ENCODE data around the gene ATP6V1F.

The ATP6V1F gene

DNA sequence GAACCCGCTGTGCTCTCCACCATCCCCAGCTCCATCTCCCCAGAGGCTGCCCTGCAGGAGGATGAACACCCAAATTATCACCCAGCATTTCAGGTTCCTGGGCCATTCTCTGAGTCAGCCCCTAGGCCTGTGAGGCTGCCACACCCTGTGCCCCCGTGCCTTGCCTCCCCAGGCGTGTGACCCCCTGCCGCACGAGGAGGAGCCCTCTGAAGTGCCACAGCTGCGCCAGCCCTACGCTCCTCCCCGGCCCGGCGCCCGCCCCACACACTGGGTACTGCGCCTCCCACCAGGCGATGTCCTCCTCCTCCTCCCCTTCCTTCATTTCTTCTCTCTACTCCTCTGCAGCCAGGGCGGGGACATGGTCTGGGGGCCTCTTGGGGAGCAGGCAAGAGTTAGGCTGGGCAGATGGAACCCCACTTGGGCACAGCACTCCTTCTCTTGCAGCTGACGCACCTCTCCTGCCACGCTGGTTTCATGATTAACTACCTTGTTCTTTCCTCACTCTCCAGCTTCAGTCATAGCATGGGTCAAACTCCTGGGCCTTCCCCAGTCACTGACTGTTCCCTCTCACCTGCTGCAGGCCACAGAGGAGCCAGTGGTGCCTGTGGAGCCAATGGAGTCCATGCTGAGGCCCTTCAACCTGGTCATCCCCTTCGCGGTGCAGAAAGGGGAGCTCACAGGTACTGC lies 12.7 kb upstream of the ATP6V1F start:
- DNase-seq: no peak

DNA sequence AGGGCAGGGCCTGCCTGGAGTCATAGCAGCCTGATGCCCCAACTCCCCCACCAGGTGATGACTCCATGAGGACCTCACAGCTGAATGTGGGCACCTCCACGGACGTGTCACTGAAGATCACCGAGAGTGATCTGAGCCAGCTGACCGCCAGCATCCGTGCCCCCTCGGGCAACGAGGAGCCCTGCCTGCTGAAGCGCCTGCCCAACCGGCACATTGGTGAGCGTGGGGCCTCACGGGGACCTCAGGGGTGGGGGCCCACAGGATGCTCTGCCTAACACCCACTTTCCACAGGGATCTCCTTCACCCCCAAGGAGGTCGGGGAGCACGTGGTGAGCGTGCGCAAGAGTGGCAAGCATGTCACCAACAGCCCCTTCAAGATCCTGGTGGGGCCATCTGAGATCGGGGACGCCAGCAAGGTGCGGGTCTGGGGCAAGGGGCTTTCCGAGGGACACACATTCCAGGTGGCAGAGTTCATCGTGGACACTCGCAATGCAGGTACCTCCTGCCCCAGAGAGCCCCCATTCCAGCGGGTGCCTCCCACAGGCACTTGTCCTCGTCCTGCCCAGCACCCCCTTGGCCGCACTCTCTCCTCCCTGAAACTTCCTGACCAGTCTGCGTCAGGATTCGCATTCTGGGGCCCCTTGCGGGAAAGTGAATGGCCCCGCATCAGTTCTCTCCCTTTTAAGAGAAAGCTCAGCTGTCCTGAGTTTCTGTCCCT lies 10.0 kb upstream of the ATP6V1F start:
- no peak for DNase-seq

DNA sequence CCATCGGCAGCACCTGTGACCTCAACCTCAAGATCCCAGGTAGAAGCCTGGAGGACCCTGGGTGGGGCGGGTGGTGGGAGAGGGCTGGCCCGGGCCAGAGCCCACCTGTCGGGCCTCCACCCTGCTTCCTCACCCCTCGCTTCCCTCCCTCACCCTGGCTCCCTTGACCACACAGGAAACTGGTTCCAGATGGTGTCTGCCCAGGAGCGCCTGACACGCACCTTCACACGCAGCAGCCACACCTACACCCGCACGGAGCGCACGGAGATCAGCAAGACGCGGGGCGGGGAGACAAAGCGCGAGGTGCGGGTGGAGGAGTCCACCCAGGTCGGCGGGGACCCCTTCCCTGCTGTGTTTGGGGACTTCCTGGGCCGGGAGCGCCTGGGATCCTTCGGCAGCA lies 8.9 kb upstream of the ATP6V1F start:
- no peak for DNase-seq

DNA sequence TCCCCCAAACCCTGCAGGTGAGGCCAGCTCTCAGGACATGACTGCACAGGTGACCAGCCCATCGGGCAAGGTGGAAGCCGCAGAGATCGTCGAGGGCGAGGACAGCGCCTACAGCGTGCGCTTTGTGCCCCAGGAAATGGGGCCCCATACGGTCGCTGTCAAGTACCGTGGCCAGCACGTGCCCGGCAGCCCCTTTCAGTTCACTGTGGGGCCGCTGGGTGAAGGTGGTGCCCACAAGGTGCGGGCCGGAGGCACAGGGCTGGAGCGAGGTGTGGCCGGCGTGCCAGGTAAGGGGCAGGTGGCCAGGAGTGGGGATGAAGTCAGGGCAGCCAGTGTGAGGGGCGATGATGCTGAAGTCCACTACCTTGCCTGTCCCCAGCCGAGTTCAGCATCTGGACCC lies 8.3 kb upstream of the ATP6V1F start:
- DNase-seq: no peak

DNA sequence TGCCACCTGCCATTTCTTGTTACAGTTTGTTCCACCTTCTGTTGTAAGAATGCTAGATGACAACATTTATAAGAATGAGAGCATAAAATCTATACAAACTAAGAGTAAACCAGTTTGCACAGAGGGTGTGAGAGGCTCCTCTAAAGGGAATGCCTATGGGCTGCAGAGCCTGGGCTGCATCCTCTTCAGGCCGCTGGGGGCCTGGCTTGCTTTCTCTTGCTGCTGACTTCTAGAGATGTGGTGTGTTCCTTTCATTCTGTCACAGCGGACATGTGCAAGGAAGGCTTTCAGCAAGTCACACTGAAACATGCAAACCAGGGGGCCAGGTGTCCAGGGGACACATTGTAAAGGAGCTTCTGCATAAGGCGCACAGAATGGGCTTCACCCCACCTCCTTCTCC lies 7.1 kb upstream of the ATP6V1F start:
- no peak for DNase-seq

DNA sequence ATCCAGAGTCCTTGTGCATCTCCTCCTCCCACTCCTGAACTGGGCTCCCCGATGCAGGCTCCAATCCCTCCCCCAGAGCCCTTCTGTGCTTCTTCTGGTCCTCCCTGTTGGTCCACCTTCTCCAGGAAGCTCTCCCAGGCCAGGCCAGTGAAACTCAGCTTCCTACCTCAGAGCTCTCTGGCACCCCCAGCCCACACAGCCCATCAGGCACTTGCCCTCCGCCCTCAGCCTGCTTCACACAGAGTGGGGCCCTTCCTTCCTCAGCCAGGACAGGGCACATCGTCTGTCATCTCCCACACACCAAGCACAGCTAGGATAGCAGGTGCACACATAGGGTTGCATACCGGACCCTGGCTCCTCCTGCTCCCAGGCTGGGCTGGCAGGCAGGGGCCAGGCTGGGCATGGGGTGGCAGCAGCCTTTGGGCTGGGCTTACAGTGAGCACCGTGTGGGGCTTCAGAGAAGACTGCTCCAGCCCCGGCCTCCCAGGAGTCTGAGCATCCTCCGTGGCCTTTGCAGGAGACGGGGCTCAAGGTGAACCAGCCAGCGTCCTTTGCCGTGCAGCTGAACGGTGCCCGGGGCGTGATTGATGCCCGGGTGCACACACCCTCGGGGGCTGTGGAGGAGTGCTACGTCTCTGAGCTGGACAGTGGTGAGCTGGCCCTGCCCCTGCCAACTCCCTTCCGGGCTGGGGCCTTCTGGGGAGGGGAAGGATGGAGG lies 6.5 kb upstream of the ATP6V1F start:
- no peak for DNase-seq

DNA sequence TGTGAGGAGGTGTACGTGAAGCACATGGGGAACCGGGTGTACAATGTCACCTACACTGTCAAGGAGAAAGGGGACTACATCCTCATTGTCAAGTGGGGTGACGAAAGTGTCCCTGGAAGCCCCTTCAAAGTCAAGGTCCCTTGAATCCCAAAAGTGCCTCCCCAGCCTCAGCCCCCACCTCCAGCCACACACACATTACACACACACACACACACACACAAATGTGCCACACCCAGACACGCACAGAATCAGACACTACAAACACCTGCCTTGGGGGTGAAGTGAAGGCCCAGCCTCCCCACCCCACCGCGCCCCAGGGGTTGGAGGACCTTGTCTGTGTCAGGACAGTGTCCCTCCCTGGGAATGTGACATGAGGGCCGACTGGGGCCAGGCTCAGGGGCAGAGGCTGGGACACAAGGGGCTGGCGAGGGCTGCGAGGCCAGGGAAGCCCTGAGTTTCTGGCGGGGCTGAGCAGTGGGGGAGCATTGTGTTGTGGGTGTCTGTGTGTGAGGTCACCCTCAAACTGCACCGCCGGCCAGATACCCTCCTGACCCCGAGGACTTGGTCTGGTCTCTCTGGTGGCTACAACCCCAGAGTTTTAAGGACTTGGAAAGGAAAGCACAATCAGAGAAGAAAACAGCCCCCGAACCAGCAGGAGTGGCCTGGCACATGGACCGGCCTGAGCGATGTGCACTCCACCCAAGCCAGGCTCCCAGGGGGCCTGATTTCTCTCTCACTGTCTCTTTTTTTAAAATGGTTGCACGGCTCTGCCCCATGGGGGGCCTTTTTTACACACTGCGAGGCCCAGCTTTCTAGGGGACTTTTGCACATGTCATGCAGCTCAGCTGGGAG lies 4.0 kb upstream of the ATP6V1F start:
- DNase-seq: no peak

DNA sequence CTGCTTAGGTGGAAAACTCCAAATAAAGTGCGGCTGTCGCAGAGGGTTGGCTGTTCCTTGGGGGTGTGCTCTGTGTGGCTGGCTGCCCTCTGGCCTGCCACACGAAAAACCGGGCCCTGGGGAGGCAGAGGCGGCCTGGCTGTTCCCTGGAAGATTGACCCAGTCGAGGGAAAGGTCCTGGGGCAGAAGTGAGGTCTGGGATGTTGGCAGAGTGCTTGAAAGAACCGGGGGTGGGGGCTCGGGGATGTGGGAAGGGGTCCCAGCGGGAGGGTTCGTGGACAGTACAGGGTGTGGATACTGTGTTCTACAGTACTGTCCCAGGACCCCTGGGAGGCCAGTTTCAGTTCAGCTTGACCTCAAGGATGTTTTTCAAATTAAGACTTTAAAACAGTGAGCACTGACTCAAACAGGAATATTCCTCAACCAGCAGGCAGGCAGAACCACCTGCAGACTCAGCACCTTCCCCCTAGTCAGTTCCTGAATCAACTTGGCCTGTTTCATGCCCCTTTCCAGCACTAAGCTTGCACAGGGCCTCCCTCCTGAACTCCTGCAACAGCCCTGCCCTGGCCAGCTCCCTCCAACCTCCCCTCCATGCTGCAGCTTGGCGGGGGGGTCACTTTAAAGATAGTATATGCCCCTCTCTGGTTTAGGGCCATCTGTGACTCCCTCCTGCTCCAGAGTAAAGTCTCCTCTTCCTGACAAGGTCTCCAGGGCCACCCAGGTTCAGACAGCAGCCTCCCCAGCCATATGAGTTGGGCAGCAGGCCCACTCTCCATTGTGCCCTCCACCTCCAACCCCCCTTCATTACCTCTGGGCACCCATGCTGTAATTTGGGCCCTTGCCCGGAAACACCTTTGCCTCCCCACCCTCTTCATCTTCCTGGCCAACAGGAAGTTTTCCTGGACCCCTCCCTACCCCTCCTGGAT lies 3.2 kb upstream of the ATP6V1F start:
- DNase-seq: peak in 1 of 2 experiments; percentile 23

DNA sequence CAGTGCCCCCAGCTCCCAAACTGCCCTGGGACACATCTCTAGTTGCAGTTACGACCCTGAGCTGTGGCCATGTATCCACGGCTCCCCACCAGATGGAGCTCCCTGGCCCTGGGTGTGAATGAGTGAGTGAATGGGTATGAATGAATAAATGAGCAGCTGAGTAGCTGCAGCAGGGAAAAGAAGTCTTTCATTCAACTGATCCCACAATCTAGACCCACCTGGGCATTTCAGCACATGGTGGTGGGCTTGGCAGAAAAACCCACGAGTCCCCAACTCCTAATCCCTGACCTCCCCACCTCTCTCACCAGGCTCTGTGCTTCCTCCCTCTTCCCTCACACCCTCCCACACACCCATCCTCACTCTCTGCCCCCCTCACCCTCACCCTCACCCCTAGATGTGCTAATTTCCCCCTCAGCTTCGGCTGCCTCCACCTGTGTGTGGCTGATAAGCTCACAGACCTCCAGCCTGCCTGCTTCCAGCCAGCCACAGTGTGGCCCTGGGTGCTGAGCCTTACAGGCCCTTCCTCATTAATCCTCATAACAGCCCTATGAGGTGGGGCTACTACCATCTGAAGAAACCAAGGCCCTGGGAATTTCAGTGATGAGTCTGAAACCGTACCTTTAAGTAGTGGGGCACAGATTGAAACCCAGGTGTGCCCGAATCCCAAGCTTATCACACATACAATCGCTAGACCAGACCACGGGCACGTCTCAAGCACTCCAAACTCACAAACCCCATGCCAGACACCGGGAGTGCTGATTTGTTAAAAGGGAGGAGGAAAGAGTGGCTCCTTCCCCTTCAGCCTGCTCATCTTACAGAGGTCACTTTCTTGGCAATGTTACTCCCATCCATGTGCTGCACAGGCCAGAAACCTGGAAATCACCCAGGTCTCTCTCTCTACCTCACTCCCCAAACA lies 2.2 kb upstream of the ATP6V1F start:
- DNase-seq: peak in 1 of 2 experiments; percentile 23

DNA sequence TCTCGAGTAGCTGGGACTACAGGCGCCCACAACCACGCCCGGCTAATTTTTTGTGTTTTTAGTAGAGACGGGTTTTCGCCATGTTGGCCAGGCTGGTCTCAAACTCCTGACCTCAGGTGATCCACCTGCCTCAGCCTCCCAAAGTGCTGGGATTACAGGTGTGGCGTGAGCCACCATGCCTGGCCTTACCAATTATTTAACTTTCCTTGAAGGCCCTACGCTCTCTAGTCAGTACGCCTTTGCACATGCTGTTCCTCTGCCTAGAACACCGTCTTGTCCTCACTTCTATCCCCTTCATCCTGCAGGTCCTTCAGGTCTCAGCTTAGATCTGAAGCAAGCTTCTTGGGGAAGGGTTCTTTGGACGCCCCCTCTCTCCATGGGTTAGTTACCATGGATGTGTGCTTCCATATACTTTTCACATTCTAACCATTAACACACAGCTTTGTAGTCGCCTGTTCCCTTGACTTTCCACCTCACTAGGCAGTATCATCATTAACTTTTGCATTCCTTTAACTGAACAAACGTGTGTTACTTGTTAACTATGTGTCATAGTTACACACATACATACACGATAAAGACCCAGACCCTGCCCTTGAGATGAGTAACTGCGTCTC lies 592 bp upstream of the ATP6V1F start:
- no peak for DNase-seq

DNA sequence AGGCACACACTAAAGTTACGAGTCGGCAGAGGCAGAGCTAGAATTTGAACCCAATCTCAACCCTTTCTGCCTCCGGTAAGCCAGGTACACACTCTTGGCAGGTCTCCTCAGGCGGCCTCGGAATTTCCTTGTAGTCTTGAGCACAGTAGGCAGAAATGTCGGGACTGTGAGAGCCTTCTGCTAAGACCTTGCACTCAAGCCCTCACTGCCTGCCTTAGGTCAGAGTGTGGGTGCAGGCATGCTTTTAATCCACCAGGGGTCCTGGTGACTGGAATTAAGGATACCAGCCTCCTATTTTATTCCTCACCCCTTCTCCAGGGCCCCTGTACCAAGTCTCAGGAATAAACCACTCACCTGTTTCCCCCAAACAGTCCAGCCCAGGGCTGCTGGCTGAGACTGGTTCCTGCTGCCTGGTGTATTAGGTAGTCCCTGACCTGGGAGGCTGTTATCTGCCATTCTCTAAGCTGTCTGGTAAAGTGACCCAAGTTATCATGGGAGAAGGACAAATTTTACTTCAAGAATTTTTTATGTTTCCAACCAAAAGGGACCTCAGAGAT lies 855 bp downstream of the ATP6V1F start:
- DNase-seq: peak; percentile 52 to 73

DNA sequence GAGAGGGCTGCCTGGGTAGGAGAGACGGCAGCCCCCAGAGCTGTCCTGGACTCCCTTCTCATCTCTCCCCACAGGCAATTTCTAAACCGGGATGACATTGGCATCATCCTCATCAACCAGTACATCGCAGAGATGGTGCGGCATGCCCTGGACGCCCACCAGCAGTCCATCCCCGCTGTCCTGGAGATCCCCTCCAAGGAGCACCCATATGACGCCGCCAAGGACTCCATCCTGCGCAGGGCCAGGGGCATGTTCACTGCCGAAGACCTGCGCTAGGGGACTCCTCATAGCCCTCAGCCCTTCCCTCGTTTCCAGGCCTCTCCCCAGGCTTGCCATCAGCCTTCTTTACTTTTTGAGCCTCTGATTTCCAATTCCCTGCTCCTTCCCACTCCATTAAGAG lies 2.6 kb downstream of the ATP6V1F start:
- no peak for DNase-seq

DNA sequence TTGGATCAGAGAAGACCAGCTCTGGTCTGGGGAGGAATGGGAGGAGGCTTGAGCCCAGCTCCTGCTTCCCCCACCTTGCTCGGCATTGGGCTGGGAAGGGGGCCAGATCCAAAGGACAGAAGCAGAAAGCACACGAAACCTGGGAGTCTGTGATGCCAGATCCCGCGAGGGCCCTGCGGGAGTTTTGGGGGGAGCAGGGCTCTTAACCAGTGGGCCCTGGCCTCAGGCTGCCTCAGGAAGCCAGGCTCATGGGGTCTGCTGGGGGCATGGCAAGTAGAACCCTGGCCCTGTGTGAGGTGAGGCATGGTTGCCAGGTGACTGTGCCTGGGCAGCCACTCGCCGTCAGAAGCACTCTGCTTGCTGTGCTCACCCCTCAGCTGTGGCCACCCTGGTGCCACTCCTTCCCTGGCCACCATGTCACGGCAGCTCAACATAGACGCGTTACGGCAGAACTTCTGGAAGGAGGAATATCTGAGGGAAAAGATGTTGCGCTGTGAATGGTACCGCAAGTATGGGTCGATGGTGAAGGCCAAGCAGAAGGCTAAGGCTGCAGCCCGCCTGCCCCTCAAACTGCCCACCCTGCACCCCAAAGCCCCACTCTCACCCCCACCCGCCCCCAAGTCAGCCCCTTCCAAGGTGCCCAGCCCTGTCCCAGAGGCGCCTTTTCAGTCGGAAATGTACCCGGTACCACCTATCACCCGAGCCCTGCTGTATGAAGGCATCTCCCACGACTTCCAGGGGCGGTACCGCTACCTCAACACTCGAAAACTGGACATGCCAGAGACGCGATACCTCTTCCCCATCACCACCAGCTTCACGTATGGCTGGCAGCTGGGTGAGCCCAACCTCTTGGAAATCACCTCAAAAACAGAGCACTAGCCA lies 3.6 kb downstream of the ATP6V1F start:
- DNase-seq: no peak

DNA sequence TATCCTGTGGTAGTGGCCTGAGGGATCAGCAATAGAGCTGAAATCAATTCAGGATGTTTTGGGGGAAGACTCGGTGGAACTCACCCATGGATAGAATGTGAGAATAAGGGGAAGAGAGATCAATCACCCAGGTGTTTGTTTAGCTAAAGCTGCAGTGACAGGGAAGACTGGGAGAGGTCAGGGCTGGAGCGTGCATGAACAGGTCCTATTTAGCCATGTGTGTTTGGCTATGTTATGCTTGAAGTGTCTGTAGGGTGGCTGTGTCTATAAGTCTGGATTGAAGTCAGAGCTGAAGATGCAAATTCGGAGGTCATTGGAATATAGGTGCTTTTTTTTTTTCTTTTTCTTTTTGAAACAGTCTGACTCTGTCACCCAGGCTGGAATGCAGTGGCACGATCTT lies 4.6 kb downstream of the ATP6V1F start:
- no peak for DNase-seq

DNA sequence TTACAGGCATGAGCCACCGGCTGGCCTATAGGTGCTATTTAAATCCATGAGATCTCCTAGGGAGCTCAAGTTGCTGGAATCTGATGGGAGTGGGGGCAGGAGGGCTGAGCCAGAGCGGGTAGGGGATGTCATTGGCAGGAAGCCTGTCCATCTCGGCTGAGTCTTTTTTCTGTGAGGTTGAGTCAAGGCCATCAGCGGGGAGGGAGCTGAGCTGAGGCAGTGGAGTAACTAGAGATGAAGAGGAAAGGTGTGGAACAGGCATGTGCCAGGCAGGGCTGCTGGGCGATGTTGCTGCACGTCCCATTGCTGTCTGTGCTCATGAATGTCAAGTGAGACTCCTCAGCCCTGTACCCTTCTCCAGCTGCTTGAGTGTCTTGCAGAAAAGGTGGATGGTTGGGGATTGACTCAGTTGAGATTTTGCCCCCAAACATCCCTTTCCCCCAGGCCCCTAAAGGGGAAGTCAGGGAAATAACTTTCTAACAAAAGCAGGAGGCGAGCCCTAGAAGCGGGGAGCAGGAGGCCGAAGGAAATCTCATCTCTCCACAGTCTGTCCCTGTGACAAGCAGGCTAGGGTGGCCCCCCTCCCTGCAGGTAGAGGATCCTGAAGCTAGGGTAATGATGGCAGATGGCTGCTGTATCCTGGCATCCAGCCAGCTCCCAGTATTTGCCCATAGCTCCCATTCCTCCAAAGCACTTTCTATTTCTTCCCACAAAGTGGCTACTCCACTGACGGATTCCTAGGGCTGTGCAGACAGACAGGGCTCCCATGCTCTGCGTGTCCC lies 5.4 kb downstream of the ATP6V1F start:
- peak; percentile 85 to 93 for DNase-seq

DNA sequence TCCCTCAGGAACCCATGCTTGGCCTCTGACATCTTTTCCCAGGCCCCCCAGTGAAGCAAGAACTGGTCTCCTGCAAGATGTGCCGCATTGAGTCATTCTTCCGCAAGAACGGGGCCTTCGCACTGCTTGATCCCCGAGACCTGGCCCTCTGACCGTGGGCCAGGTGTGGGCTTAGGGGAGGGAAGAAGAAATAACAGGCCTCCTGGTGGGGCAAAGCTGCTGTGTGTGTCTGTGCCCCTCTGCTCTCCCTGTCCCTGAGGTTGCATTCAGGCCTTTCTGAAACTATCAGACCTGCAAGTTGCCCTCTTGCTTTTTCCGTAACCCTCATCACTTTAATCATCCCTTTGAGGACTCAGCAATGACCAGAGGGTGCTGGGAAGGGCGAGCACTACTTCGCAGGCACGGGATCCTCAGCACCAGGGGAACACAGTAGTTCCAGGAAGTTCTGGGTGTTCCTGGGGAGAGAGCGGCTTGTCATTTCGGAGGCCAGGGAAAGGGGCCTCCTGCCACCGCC lies 6.0 kb downstream of the ATP6V1F start:
- DNase-seq: peak in 1 of 2 experiments; percentile 51

DNA sequence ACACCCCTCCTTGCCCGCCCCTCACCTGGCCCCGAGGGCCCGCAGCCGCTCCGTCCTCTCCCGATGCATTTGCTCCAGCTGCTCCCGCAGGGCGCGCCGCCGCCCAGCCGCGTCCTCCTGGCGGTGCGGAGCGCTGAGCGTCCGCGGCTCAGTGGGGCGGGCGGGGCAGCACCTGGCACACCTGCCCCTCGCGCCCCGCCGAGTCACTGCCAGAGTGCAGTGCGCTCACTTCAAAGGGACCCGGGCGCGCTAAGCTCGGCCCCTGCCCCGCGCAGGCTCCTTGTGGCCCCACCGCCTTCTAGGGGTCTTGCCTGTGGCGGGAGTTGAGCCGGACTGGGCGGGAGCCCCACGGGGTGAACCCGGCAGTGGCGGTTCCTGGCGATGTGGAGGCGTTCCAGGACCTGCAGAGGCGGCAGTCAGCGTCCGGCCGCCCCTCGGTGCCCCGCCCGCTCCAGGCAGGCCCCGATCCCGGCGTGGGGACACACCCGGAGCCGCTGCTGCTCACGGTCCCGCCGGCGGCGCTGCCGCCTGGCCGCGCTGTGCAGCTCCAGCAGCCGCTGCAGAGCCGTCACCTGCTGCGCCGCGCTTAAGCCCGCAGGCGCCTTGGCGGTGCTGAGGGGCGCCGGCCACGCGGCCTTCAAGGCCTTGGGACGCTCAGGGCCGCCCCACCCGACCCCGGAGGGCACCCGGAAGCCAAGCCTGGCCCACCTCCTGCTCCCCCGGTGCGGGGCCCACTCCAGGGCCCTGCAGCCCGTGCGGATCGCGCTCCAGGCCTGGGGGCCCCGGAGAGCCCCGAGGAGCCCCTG lies 6.7 kb downstream of the ATP6V1F start:
- peak; percentile 52 to 60 for DNase-seq
